Astrocyte (in vitro differentiated cells and primary cell): Measurements from ENCODE around the gene AKAP11. TPM values are rescaled to one million over a fixed set of nuclear protein-coding genes. Genes with fewer than 3 reads are reported as not detected.

ENCODE experiments used
- DNase-seq: peaks from one replicate; pipeline ENCODE4 v3.0.0-alpha.2; 2010; ENCODE audit warnings: low read depth
- FAIRE-seq: peaks from 2 replicates; lab custom pipeline; 2011; peaks lifted over from hg19 to GRCh38; lab: Jason Lieb, UNC
- H2AFZ ChIP-seq: 2 replicates; pipeline ENCODE4 v1.6.0; 2012; ENCODE audit warnings: low read depth, low read length, inconsistent platforms
- H3K27ac ChIP-seq: 2 replicates; pipeline ENCODE4 v1.5.1; 2011; ENCODE audit warnings: low read depth, low read length, inconsistent platforms
- H3K27me3 ChIP-seq: 2 replicates; pipeline ENCODE4 v1.6.0; 2011; ENCODE audit warnings: low read length, inconsistent platforms; ENCODE audit not compliant: insufficient read depth
- H3K36me3 ChIP-seq: 2 replicates; pipeline ENCODE4 v1.5.1; 2011; ENCODE audit warnings: low read length, inconsistent platforms; ENCODE audit not compliant: insufficient read depth
- H3K4me1 ChIP-seq: 2 replicates; pipeline ENCODE4 v1.5.1; 2011; ENCODE audit warnings: low read length, inconsistent platforms; ENCODE audit not compliant: insufficient read depth
- H3K4me2 ChIP-seq: 2 replicates; pipeline ENCODE4 v1.6.0; 2012; ENCODE audit warnings: low read length, inconsistent platforms
- H3K4me3 ChIP-seq: 2 replicates; pipeline ENCODE4 v1.5.1; 2011; ENCODE audit warnings: low read depth, mild to moderate bottlenecking, low read length, inconsistent platforms; ENCODE audit not compliant: insufficient read depth
- H3K79me2 ChIP-seq: 2 replicates; pipeline ENCODE4 v1.6.0; 2012; ENCODE audit warnings: mild to moderate bottlenecking, low read length, inconsistent platforms; ENCODE audit not compliant: insufficient read depth
- H3K9ac ChIP-seq: 2 replicates; pipeline ENCODE4 v1.6.0; 2012; ENCODE audit warnings: mild to moderate bottlenecking, low read length, inconsistent platforms
- H3K9me3 ChIP-seq: 2 replicates; pipeline ENCODE4 v1.5.1; 2012; ENCODE audit warnings: low read depth, mild to moderate bottlenecking, low read length, inconsistent platforms; ENCODE audit not compliant: insufficient read depth
- H4K20me1 ChIP-seq: 2 replicates; pipeline ENCODE4 v1.6.0; 2012; ENCODE audit warnings: low read length, inconsistent platforms; ENCODE audit not compliant: insufficient read depth
- H3K27ac Mint-ChIP-seq: one replicate; pipeline ENCODE4 v1.8.0; 2021; ENCODE audit warnings: mild to moderate bottlenecking, mixed read lengths; ENCODE audit not compliant: unreplicated experiment
- H3K27me3 Mint-ChIP-seq: one replicate; pipeline ENCODE4 v1.8.0; 2021; ENCODE audit warnings: low read depth, mixed read lengths; ENCODE audit not compliant: unreplicated experiment
- H3K36me3 Mint-ChIP-seq: one replicate; pipeline ENCODE4 v1.8.0; 2021; ENCODE audit warnings: low read depth, mixed read lengths; ENCODE audit not compliant: unreplicated experiment
- H3K4me1 Mint-ChIP-seq: one replicate; pipeline ENCODE4 v1.8.0; 2021; ENCODE audit warnings: low read depth, mixed read lengths; ENCODE audit not compliant: unreplicated experiment
- H3K4me3 Mint-ChIP-seq: one replicate; pipeline ENCODE4 v1.8.0; 2021; ENCODE audit warnings: mild to moderate bottlenecking, moderate library complexity, mixed read lengths; ENCODE audit not compliant: unreplicated experiment
- H3K9me3 Mint-ChIP-seq: one replicate; pipeline ENCODE4 v1.8.0; 2021; ENCODE audit warnings: mild to moderate bottlenecking, mixed read lengths; ENCODE audit not compliant: unreplicated experiment
- CTCF ChIP-seq: IDR thresholded peaks from 2 replicates; pipeline ENCODE4 v1.5.1; 2011; ENCODE audit warnings: low read depth, mild to moderate bottlenecking, inconsistent platforms, low read length, moderate library complexity; ENCODE audit not compliant: insufficient read depth
- EZH2 ChIP-seq: IDR thresholded peaks from 2 replicates; pipeline ENCODE4 v1.6.1; 2012; ENCODE audit warnings: mild to moderate bottlenecking, low read length, inconsistent platforms; ENCODE audit not compliant: insufficient read depth
- total RNA-seq: library from RNA; stranded (reverse); gene quantifications from 2 replicates; pipeline ENCODE4 v1.2.1, GENCODE V29; 2021

Gene AKAP11
- total RNA-seq, 1 donor from 2014 or later, result 29.7 TPM

- Histone ChIP-seq H3K36me3 (peaks cover 18% of the 10 kb centered on the region), H3K79me2 (peaks cover 62% of the 10 kb centered on the region), H3K4me1 (no peaks in the 10 kb centered on the region), H3K9ac (no peak overlapping the region), H3K4me2 (no peak overlapping the region), H3K27me3 (no peaks in the 10 kb centered on the region), H4K20me1 (peaks cover 32% of the 10 kb centered on the region), H3K27ac (no peak overlapping the region), H3K4me3 (no peak overlapping the region), H3K9me3 (no peaks in the 10 kb centered on the region), H2AFZ (no peak overlapping the region)
- DNase-seq (no peak), FAIRE-seq (no peak)
- H3K4me3 Mint-ChIP-seq, result no peak overlapping the region
- no peaks in the 10 kb centered on the region for H3K9me3 Mint-ChIP-seq
- peaks cover 2% of the 10 kb centered on the region for H3K36me3 Mint-ChIP-seq
- no peaks in the 10 kb centered on the region for H3K4me1 Mint-ChIP-seq
- H3K27ac Mint-ChIP-seq, result no peak overlapping the region
- H3K27me3 Mint-ChIP-seq, result no peaks in the 10 kb centered on the region
- TF ChIP-seq CTCF, result no peak
- TF ChIP-seq EZH2, result no peak
Observed at GRCh38 chr13:42284068-42284467, 12.1 kb downstream of the AKAP11 start.

GRCh38 chr13:42298392-42298791 lies 26.4 kb downstream of the AKAP11 start:
- Histone ChIP-seq H3K79me2 (no peaks in the 10 kb centered on the region), H3K4me1 (no peaks in the 10 kb centered on the region), H4K20me1 (no peaks in the 10 kb centered on the region), H3K4me3 (no peak overlapping the region), H2AFZ (no peak overlapping the region), H3K4me2 (no peak overlapping the region), H3K9ac (no peak overlapping the region), H3K36me3 (peaks cover 44% of the 10 kb centered on the region), H3K27me3 (no peaks in the 10 kb centered on the region), H3K9me3 (no peaks in the 10 kb centered on the region), H3K27ac (no peak overlapping the region)
- Mint-ChIP-seq H3K4me1 (no peaks in the 10 kb centered on the region), H3K36me3 (peaks cover 30% of the 10 kb centered on the region), H3K27ac (no peak overlapping the region), H3K27me3 (no peaks in the 10 kb centered on the region), H3K4me3 (no peak overlapping the region), H3K9me3 (no peaks in the 10 kb centered on the region)
- FAIRE-seq (peak; percentile 5), DNase-seq (no peak)
- no peak for TF ChIP-seq EZH2
- TF ChIP-seq CTCF, result no peak

- Mint-ChIP-seq H3K4me3 (no peak overlapping the region), H3K36me3 (peaks cover 28% of the 10 kb centered on the region), H3K27me3 (no peaks in the 10 kb centered on the region), H3K9me3 (no peaks in the 10 kb centered on the region), H3K27ac (no peak overlapping the region), H3K4me1 (no peaks in the 10 kb centered on the region)
- Histone ChIP-seq H3K4me2 (no peak overlapping the region), H4K20me1 (no peaks in the 10 kb centered on the region), H3K9ac (no peak overlapping the region), H3K4me1 (no peaks in the 10 kb centered on the region), H3K79me2 (no peaks in the 10 kb centered on the region), H3K27ac (no peak overlapping the region), H3K27me3 (no peaks in the 10 kb centered on the region), H3K9me3 (no peaks in the 10 kb centered on the region), H2AFZ (no peak overlapping the region), H3K4me3 (no peak overlapping the region), H3K36me3 (peaks cover 25% of the 10 kb centered on the region)
- TF ChIP-seq CTCF, result no peak
- TF ChIP-seq EZH2, result no peak
- FAIRE-seq (no peak), DNase-seq (no peak)
Observed at GRCh38 chr13:42305503-42305902, 33.6 kb downstream of the AKAP11 start.
